HEK293 (cell line): ENCODE results near the gene FXYD6.

Experiments
- CTCF ChIP-seq: fragments of 450-650 bp; formaldehyde crosslinking; IDR thresholded peaks from 2 replicates; pipeline ENCODE4 v1.5.1; 2016; ENCODE audit warnings: missing biosample characterization, missing genetic modification characterization
- GLIS1 ChIP-seq: fragments of 450-650 bp; formaldehyde crosslinking; IDR thresholded peaks from 2 replicates; pipeline ENCODE4 v1.5.1; 2016; ENCODE audit warnings: missing biosample characterization, missing genetic modification characterization
- SCRT2 ChIP-seq: fragments of 450-650 bp; formaldehyde crosslinking; IDR thresholded peaks from 2 replicates; pipeline ENCODE4 v1.5.1; 2016; ENCODE audit warnings: missing biosample characterization, missing genetic modification characterization
- SP2 ChIP-seq: fragments of 450-650 bp; formaldehyde crosslinking; IDR thresholded peaks from 2 replicates; pipeline ENCODE4 v1.5.1; 2016; ENCODE audit warnings: missing biosample characterization, missing genetic modification characterization
- ZBTB8A ChIP-seq: fragments of 450-650 bp; formaldehyde crosslinking; IDR thresholded peaks from 2 replicates; pipeline ENCODE4 v1.5.1; 2016; ENCODE audit warnings: missing biosample characterization, missing genetic modification characterization
- ZNF10 ChIP-seq: fragments of 450-650 bp; formaldehyde crosslinking; IDR thresholded peaks from 2 replicates; pipeline ENCODE4 v1.5.1; 2017; ENCODE audit warnings: missing biosample characterization, missing genetic modification characterization
- ZNF121 ChIP-seq: fragments of 450-650 bp; formaldehyde crosslinking; IDR thresholded peaks from 2 replicates; pipeline ENCODE4 v1.5.1; 2016; ENCODE audit warnings: missing biosample characterization, missing genetic modification characterization
- ZNF138 ChIP-seq: fragments of 450-650 bp; formaldehyde crosslinking; IDR thresholded peaks from 2 replicates; pipeline ENCODE4 v1.5.1; 2016; ENCODE audit warnings: missing biosample characterization, missing genetic modification characterization, borderline replicate concordance
- ZNF629 ChIP-seq: fragments of 450-650 bp; formaldehyde crosslinking; IDR thresholded peaks from 2 replicates; pipeline ENCODE4 v1.5.1; 2017; ENCODE audit warnings: missing biosample characterization, missing genetic modification characterization
- ZNF776 ChIP-seq: fragments of 450-650 bp; formaldehyde crosslinking; IDR thresholded peaks from 2 replicates; pipeline ENCODE4 v1.5.0; 2017; ENCODE audit warnings: missing biosample characterization, missing genetic modification characterization, borderline replicate concordance

DNA sequence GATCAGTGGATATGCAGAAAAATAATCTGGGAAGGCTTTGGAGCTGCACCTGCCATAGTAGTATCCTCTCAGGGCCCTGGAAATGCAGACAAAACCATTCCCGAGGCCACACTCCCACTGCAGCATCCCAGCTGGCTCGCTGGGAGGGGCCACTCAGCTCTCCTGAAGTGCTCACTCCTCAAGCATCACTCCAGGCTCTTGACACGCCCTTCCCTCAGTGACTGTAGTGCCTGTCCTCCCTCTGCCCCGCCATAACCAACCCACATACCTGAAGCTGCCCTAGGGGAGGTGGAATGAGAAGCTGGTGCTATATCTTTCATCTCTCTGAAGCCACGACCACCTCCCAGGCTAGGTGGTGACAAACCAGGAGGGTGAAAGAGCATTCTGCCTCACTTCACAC is 84.2 kb downstream of the FXYD6 start:
- TF ChIP-seq SCRT2 (tag by site-specific recombination) (no peak), CTCF (tag by site-specific recombination) (no peak), ZNF138 (tag by site-specific recombination) (no peak), ZNF629 (no peak), ZNF121 (tag by site-specific recombination) (no peak), ZNF10 (tag by site-specific recombination) (no peak), ZBTB8A (no peak), GLIS1 (no peak), SP2 (no peak), ZNF776 (tag by site-specific recombination) (no peak)
